SK-N-SH (cell line): ENCODE measurements around the gene ANKRD33B.

Experiments
- CTCF ChIP-seq: fragments of 200-600 bp; sonication (generic); IDR thresholded peaks from 2 replicates; pipeline ENCODE4 v1.6.1; 2017; ENCODE audit warnings: antibody characterized with exemption, mild to moderate bottlenecking, moderate library complexity
- EP300 ChIP-seq, 2 experiments: IDR thresholded peaks; 2 replicates each; pipeline versions ENCODE4 v1.4.0 to v1.6.1; 2012; ENCODE audit warnings: borderline replicate concordance in 1 of 2, low read depth in 1 of 2, low read length in 1 of 2
- FOXM1 ChIP-seq: IDR thresholded peaks from 2 replicates; pipeline ENCODE4 v1.4.0; 2012; ENCODE audit warnings: low read depth, mild to moderate bottlenecking
- SMC3 ChIP-seq: IDR thresholded peaks from 2 replicates; pipeline ENCODE4 v1.6.1; 2012; ENCODE audit warnings: low read depth, low read length, improper control_type of control experiment
- TAF1 ChIP-seq: IDR thresholded peaks from 2 replicates; pipeline ENCODE4 v1.6.1; 2012; ENCODE audit warnings: low read depth, mild to moderate bottlenecking, low read length, moderate library complexity, borderline replicate concordance
- TCF12 ChIP-seq: IDR thresholded peaks from 2 replicates; pipeline ENCODE4 v1.4.0; 2012

DNA sequence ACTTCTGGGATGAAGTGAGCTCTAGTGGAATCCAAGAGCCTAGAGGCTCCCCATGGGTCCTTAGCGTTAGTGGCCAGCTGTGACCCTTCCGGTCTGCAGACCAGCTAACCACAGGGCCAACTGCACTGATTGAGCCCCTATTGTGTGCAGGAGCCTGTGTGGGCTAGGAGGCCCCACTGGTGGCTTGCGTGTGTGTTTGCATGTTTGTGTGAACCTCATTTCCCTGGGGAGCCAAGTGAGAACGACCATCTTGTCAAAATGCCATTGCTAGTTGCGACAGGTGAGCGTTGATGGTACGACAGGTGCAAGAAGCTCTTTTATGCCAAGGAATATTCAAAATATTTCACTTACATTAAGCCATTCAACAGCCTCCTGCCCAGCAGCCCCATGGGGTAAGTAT, 44.1 kb upstream of the ANKRD33B start:
- TF ChIP-seq CTCF: no peak
- TF ChIP-seq TAF1: no peak
- no peak for TF ChIP-seq FOXM1
- TF ChIP-seq SMC3: no peak
- no peak for TF ChIP-seq EP300 (IDR thresholded peaks at IDR 0.05; ENCODE audit: borderline replicate concordance in 1 of 2, low read depth in 1 of 2, low read length in 1 of 2)
- TF ChIP-seq TCF12: no peak
